ENCODE results near the gene TNIK.
A peak's percentile ranks its signal among the peaks of the same experiment; 100 is the strongest.

The TNIK gene

DNA sequence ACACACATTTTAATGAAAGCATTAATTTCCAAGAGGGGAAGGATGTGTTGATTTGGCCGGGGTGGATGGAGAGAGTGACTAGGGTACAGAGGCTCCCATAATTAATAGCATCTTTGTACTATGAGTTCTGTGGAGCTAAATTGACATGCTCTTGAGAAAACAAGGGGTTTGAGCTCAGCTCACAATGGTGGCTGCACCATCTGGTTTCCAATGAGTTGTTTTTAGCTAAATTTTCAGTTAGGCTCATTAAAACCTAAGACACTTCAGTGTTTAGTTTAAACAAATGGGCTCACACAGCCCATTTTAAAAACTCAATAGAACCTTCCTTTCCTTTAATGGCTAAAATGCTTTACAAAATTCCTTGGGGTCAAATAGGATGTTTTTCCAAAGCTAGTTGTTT lies 199.7 kb downstream of the TNIK start:
- H3K4me1 ChIP-seq: peaks cover 0 to 51% (median 25%) of the 10 kb centered on the region in 4 donors
- TF ChIP-seq, protein P1, sequence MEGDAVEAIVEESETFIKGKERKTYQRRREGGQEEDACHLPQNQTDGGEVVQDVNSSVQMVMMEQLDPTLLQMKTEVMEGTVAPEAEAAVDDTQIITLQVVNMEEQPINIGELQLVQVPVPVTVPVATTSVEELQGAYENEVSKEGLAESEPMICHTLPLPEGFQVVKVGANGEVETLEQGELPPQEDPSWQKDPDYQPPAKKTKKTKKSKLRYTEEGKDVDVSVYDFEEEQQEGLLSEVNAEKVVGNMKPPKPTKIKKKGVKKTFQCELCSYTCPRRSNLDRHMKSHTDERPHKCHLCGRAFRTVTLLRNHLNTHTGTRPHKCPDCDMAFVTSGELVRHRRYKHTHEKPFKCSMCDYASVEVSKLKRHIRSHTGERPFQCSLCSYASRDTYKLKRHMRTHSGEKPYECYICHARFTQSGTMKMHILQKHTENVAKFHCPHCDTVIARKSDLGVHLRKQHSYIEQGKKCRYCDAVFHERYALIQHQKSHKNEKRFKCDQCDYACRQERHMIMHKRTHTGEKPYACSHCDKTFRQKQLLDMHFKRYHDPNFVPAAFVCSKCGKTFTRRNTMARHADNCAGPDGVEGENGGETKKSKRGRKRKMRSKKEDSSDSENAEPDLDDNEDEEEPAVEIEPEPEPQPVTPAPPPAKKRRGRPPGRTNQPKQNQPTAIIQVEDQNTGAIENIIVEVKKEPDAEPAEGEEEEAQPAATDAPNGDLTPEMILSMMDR (IDR thresholded peaks at IDR 0.05): no peak
- intact Hi-C loops (cut with DNase I; ENCODE audit: low total_unique reads): no loop called here
- no peak overlapping the region for H3K27ac ChIP-seq
- no peaks in the 10 kb centered on the region for H3K27me3 ChIP-seq
- no peak overlapping the region for H3K4me3 ChIP-seq
- DNase-seq: no peak
- no peaks in the 10 kb centered on the region for H3K36me3 ChIP-seq
- H3K9me3 ChIP-seq: no peaks in the 10 kb centered on the region

DNA sequence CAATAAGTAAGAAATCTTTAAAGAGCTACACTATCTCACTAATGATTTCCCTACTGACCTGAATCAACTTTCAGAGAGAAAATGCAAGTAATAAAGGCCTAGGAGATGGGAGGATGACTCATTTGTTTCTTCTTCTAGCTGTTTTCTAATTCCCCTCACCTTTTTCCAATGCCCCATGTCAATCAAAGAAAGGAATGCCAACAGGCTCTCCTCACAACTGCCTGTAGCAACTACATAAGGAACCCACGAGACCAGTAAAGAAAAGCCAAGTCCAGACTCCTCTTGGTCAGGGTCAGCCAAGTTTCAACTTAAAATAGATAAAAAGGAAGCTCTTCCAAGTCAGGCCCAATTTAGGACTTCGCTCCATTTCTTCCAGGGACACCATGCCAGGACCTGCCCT lies 201.9 kb downstream of the TNIK start:
- no peak for DNase-seq
- peak overlapping the region in 1 of 2 donors; percentile 6 for H3K27ac ChIP-seq
- H3K27me3 ChIP-seq: no peaks in the 10 kb centered on the region
- H3K4me3 ChIP-seq: no peak overlapping the region
- TF ChIP-seq, protein P1 (IDR thresholded peaks at IDR 0.05): no peak
- H3K9me3 ChIP-seq: no peaks in the 10 kb centered on the region
- peaks cover 0 to 44% (median 25%) of the 10 kb centered on the region in 4 donors for H3K4me1 ChIP-seq
- no peaks in the 10 kb centered on the region for H3K36me3 ChIP-seq
- intact Hi-C loops (cut with DNase I; ENCODE audit: low total_unique reads): no loop called here

DNA sequence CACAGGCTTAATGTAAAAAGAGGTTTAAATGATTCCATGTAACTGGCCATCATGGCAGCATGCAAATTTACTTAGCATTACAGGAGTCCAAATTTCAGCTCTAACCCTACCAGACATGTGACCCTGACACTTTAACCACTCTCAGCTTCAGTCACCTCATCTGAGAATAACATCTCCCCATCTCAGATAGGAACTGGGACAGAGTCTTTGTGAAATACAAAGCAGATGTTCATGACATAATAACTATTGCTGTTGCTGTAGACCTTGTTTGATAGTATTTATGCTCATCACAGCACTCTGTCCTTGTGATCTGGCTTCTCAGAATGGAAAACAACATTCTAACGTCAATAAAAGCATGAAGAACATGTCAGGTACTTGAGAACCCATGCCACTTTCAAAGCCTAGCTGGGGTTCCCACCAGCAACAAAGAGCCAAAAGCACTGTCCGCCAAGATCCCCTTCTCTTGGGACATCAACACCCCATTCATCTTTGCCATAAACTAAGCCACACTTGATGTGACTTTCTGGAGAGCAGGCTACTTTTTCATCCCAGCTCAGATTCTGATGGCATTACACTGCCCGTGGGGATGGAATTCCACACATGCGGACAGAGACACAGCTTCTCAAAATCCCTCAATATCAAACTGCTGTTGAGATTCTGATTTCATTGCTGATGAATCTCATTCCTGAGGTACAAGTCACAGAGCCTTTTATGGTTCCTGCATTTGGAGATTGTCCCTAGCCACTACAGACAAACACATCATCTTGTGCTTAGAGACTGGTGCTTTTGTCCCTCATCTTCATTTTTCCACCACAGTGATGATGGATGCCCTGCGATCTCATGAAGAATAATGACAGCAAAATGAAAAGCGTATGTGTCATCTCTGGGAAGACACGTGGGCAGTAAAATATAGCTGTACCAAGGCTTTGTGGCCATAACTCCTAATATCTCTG lies 202.7 kb downstream of the TNIK start:
- intact Hi-C loops (cut with DNase I; ENCODE audit: low total_unique reads): no loop called here

DNA sequence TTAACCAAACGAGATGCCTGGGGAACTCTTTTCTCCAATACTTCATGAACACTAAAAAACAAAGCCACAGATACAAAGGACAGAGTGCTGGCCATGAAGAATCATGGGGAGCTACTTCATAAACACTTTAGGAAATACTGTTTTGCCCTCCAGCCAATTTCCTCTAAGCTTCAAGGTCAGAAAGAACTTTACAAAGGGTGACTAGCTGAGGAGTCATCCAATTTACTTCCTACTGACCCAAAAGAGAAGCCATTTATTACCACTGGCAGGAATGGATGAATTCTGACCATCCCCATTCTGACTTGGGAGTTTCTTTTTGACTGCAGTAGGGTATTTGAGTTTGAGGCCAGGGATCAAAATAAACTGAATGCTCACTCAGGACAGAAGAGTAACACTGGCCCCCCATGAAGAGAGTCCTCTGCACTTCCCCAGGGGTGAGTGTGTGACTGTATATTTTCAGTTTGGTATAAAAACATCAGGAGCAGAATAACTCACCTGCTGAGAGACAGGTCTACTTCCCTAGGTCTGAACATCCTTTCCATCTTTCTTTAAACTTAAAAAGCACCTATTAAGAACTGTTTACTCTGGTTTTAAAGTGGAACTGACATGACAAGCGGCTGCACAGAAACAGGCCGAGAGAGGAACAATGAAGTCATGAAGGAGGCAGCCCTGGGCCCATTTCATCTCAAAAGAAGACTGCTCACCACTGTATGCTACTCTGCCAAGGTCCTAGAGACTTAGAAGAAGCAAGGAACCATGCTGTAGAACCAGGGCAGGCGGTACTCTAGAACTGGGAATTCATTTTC lies 203.6 kb downstream of the TNIK start:
- Histone ChIP-seq H3K27ac (no peak overlapping the region), H3K4me1 (peaks cover 0 to 29% (median 15%) of the 10 kb centered on the region in 4 donors), H3K36me3 (no peaks in the 10 kb centered on the region), H3K4me3 (no peak overlapping the region), H3K9me3 (no peaks in the 10 kb centered on the region), H3K27me3 (no peaks in the 10 kb centered on the region)
- TF ChIP-seq, protein P1 (IDR thresholded peaks at IDR 0.05): no peak
- intact Hi-C loops (cut with DNase I; ENCODE audit: low total_unique reads): no loop called here
- no peak for DNase-seq

More for the DNA sequence above, 202.7 kb downstream of the TNIK start:
- DNase-seq: no peak
- Histone ChIP-seq H3K36me3 (no peaks in the 10 kb centered on the region), H3K9me3 (no peaks in the 10 kb centered on the region), H3K27me3 (no peaks in the 10 kb centered on the region), H3K4me1 (peaks cover 0 to 38% (median 22%) of the 10 kb centered on the region in 4 donors), H3K4me3 (no peak overlapping the region), H3K27ac (peak overlapping the region in 1 of 2 donors; percentile 6)
- TF ChIP-seq, protein P1 (IDR thresholded peaks at IDR 0.05): no peak

DNA sequence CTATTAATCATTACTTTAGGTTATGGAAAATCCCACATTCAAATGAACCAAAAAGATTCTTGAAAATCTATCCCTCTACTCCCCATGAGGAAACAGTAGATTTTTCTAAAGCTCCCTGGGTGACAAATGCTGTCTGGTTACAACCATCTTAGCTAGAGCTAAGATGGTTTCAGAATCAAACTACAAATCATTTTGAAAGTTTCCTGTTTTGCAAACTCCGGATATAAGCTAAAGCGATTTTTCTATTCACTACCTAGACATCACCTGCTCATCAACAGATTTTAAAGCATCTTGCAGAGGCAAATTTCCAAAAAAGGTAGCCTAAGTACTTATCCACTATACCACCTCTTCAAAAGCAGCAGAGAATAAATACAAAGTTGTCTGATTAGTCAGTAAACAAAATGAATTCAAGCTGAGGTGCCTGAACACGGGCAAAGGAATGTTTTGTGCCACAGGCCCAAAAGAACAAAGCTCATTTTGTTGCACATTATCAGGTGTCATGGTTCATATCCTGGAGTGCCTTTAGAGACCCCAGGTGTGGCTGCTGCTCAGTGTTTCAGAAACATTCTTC lies 204.9 kb downstream of the TNIK start:
- no peak overlapping the region for H3K27ac ChIP-seq

More for the DNA sequence above, 204.9 kb downstream of the TNIK start:
- peaks cover 0 to 21% (median 14%) of the 10 kb centered on the region in 4 donors for H3K4me1 ChIP-seq
- TF ChIP-seq, protein P1 (IDR thresholded peaks at IDR 0.05): no peak
- H3K27me3 ChIP-seq: no peaks in the 10 kb centered on the region
- no peaks in the 10 kb centered on the region for H3K36me3 ChIP-seq
- H3K4me3 ChIP-seq: no peak overlapping the region
- intact Hi-C loops (cut with DNase I; ENCODE audit: low total_unique reads): no loop called here
- H3K9me3 ChIP-seq: no peaks in the 10 kb centered on the region
- DNase-seq: no peak

All from tibial artery (tissue), 4 donors.